LNCaP clone FGC (cell line): Measurements from ENCODE around the gene TNN.

Source experiments
- DNase-seq: peaks from one replicate; pipeline ENCODE4 v3.0.0-alpha.2; 2011; ENCODE audit warnings: low read depth
- H3K4me3 ChIP-seq: 2 replicates; pipeline ENCODE4 v1.5.1; 2011; ENCODE audit warnings: mild to moderate bottlenecking, low read depth, low read length, control low read depth
- CTCF ChIP-seq: IDR thresholded peaks from 2 replicates; pipeline ENCODE4 v1.5.1; 2012; ENCODE audit warnings: mild to moderate bottlenecking; ENCODE audit not compliant: control insufficient read depth, insufficient read depth; ENCODE audit errors: extremely low read depth

Gene TNN

GRCh38 chr1:175197531-175197930 lies 129.9 kb downstream of the TNN start:
- no peak for DNase-seq
- no peak for TF ChIP-seq CTCF
- H3K4me3 ChIP-seq, result no peak overlapping the region
